ENCODE results near the gene RBMS3.
"Not testable (repeated sequence)": the region's sequence is repeated elsewhere in the genome, so short reads cannot be mapped to it uniquely, and the experiment has no call there.

The RBMS3 gene

GRCh38 chr3:29392625-29393388 is 111.9 kb downstream of the RBMS3 start:
- no peak for TF ChIP-seq CTCF (IDR thresholded peaks at IDR 0.05; ENCODE audit: control insufficient read depth, extremely low read depth, insufficient read depth)
- H3K4me3 ChIP-seq (ENCODE audit: low read depth, low read length): no peak overlapping the region
- no peak for DNase-seq (ENCODE audit: low read depth)

- H3K4me3 ChIP-seq (ENCODE audit: low read depth, low read length); DNase-seq (ENCODE audit: low read depth): not testable (repeated sequence)
These were observed 113.1 kb downstream of the RBMS3 start for GRCh38 chr3:29393946-29394345.

GRCh38 chr3:29397406-29397805 is 116.5 kb downstream of the RBMS3 start:
- H3K4me3 ChIP-seq (ENCODE audit: low read depth, low read length): no peak overlapping the region
- no peak for TF ChIP-seq CTCF (IDR thresholded peaks at IDR 0.05; ENCODE audit: control insufficient read depth, extremely low read depth, insufficient read depth)
- no peak for DNase-seq (ENCODE audit: low read depth)

- no peak for DNase-seq (ENCODE audit: low read depth)
These were observed 117.9 kb downstream of the RBMS3 start for GRCh38 chr3:29398787-29399186.

GRCh38 chr3:29406291-29406832 is 125.5 kb downstream of the RBMS3 start:
- TF ChIP-seq CTCF (IDR thresholded peaks at IDR 0.05; ENCODE audit: control insufficient read depth, extremely low read depth, insufficient read depth): no peak
- no peak for DNase-seq (ENCODE audit: low read depth)
- no peak overlapping the region for H3K4me3 ChIP-seq (ENCODE audit: low read depth, low read length)

More at GRCh38 chr3:29398787-29399186, 117.9 kb downstream of the RBMS3 start:
- no peak overlapping the region for H3K4me3 ChIP-seq (ENCODE audit: low read depth, low read length)
- TF ChIP-seq CTCF (IDR thresholded peaks at IDR 0.05; ENCODE audit: control insufficient read depth, extremely low read depth, insufficient read depth): no peak

GRCh38 chr3:29408676-29409075 is 127.8 kb downstream of the RBMS3 start:
- DNase-seq (ENCODE audit: low read depth): no peak
- H3K4me3 ChIP-seq (ENCODE audit: low read depth, low read length): no peak overlapping the region
- no peak for TF ChIP-seq CTCF (IDR thresholded peaks at IDR 0.05; ENCODE audit: control insufficient read depth, extremely low read depth, insufficient read depth)

- TF ChIP-seq CTCF (IDR thresholded peaks at IDR 0.05; ENCODE audit: control insufficient read depth, extremely low read depth, insufficient read depth): no peak
- no peak for DNase-seq (ENCODE audit: low read depth)
- no peak overlapping the region for H3K4me3 ChIP-seq (ENCODE audit: low read depth, low read length)
These were observed 128.5 kb downstream of the RBMS3 start for GRCh38 chr3:29409409-29409808.

All from LNCaP clone FGC (cell line).